Occipital lobe (tissue), 2 donors: Measurements from ENCODE around the gene EIF5. TPM values are rescaled to one million over a fixed set of nuclear protein-coding genes. Genes with fewer than 3 reads are reported as not detected.
"Not testable (repeated sequence)": the region's sequence is repeated elsewhere in the genome, so short reads cannot be mapped to it uniquely, and the experiment has no call there.

ENCODE experiments used
- DNase-seq: peaks from one replicate; lab custom pipeline; 2025; lab: John Stamatoyannopoulos, UW
- total RNA-seq: library from RNA; depleted of rRNA; stranded (reverse); fragments of >200 nt; gene quantifications from one replicate; pipeline ENCODE4 v1.2.3, GENCODE V29; 2014

EIF5 gene
- total RNA-seq, 1 donor from 2014 or later: 122 TPM

DNA sequence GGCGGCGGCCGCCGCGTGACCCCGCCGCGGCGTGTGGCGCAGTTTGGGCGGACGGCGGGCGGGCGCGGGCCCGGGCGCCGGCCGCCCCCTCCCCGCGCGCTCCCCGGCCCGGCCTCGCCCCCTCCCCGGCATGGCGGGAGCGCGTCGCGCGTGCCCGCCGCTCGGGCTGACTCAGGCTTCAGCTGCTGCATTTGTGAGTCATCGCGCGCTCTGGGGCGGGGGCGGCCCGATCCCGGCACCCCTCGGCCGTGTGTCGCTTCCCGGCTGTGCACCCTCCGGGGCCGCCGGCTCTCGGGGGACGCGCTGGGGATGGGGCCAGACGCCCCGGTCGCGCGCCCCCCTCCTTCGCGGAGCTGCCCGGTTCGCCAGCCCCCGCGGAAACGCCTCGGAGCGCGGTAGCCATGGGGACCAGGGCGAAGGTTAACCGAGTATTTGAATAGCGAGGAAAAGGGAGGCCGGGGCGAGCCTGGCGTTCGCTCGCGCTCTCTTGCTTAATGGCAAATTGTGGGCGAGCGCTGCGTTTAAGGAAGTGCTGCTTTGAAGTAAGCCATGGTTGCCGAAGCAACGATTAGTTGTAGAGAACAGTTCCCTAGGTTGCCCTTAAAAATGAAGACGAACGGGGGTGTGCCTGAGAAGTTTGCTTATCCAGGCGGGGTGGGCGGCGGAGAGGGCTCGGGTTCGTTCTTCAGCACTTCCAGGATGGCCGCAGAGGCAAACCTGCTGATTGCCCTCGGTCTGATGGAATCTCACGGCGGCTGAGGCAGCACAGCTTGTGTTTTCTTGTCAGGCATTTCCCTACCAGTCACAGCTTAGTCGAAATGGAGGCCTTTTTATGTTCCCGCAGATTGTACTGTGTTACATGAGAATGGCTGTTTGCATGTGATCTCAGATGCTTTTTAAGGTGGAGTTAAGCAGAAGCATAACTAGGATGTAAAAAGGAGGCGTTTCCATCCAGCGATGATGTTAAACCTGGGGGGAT lies 896 bp downstream of the EIF5 start:
- DNase-seq: peak; percentile 76

DNA sequence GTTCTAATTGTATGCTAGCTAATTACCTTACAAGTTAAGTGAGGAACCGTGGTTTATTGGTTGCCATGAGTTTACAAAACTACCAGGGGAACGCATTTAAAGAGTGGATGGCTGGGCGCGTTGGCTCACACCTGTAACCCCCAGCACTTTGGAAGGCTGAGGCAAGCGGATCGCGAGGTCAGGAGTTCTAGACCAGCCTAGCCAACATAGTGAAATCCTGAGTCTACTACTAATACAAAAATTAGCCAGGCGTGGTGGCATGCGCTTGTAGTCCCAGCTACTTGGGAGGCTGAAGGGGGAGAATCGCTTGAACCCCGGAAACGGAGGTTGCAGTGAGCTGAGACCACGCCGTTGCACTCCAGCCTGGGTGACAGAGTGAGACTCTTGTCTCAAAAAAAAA lies 2.2 kb downstream of the EIF5 start:
- DNase-seq: no peak

DNA sequence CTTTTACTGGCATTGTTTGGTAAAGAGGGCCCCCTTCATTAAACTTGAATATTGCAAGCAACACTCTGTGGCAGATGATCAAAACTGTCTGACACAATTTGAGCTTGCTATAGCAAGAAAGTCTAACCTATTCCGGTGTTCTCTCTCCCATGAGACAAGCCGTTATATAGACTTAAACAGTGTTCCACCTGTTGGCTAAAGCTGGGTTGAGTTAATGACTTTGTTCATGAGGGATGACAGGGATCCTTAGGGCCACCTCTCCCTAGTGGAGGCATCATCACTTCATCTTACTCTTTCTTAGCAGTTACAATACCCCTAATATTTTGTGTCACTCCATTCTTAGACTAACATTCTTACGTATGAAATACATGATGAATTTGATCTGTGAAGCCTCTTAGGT lies 3.8 kb downstream of the EIF5 start:
- DNase-seq: no peak

DNA sequence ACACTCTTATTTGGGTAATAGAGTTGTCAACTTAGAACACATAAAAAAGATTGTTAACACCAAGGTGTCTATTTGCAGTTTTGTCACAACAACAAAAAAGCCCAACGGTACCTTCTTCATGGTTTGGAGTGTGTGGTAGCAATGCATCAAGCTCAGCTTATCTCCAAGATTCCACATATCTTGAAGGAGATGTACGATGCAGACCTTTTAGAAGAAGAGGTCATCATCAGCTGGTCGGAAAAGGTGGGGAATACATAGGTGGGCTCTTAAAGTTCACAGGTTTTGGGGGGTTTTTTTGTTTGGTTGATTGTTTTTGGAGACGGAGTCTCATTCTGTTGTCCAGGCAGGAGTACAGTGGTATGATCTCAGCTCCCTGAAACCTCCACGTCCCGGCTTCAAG lies 5.5 kb downstream of the EIF5 start:
- no peak for DNase-seq

DNA sequence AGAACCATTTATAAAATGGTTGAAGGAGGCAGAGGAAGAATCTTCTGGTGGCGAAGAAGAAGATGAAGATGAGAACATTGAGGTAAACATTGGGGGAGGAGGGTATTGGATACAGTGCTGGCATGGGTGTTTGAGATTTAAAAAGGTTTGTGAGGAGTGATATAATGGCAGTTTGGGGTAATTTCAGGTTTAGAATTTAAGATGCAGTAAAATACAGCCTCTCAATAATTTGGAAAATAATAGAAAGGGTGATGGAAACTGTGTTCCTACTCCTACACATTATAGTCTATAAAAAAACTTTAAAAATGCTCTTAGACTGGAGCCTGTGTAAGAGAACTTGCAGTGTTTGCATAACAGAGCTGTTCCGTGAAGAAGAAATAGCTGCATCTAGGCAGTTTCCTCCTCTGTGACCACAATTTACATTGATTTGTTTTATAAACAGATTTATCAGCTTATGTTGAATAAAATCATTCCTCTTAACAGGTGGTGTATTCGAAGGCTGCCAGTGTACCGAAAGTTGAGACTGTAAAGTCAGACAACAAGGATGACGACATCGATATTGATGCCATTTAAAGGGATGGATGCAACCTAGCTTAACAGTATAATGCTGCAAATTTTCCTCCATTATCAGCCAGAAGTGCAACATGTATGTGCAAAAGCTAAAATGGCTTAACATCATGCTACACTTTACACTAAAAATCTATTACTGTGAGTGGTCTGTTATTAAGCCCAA lies 6.6 kb downstream of the EIF5 start:
- no peak for DNase-seq

DNA sequence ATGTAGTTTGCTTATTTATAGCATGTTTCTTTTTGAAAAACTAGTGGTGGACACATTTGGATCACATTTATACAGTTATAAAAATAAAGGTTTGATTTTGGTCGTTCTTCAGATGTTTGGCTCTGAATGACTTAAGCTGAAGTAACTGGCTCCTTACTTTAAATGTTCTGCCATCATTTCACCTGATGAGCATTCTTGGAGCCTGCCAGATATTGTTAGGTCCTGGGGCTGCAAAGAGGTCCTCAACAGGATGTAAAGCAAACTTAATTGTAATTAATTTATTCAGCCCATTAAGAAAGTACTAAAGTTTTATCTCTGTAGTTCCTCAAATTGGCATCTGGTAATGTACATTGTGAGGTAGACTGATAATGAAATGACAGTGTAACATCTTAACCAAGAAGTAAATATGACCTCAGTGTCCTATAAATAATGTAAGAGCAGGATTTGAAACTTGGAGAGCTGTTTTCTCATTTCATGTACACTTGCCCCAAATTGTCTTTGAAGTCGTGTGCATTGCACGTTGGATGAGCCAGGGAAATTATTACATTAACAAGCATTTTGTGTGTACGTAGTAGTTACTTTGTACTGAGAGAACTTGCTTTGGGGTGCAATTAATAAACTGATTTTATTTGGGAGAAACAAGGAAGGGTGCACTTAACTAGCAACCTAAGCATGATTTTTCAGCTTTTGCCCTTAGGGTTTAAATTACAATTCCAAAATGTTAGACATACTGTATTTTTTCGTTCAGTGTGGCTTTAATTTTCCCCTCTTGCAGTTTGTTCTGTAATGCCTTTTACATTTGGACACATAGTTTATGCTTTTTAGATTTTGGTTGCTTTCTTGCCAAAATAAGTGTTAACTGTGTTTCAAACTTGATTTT lies 7.5 kb downstream of the EIF5 start:
- no peak for DNase-seq

DNA sequence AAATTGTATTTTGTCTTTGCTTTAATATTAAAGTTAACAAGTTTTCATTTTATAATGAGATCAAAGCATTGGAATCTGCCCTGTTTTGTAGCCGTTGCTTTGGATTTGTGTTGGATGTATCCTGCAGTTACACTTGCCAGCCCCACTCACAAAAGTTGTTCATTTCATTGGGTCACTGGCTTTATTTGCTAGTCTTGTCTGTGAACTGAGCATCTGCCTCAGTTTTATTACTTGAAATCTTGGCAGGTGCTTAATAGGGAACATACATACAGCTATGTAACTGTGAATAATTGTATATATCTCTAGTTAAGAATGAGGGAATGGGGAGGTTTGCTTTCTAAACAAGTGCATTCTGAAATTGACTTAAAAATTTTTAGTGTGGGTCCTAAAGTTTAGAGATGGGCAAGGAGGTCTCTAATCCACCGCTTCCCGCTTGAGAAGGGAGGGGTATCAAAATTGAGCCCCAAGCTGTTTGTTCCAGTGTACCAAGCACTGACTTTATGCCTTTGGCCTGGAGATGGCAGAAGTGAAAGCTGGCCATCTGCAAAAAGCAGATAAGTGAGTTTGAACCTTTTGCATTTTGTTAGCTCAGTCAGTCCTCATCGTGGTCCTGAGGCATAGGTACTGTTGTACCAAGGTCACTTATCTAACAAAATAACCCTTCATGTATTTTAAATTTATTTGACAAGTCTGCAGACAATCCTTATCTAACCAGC lies 9.3 kb downstream of the EIF5 start:
- DNase-seq: no peak

DNA sequence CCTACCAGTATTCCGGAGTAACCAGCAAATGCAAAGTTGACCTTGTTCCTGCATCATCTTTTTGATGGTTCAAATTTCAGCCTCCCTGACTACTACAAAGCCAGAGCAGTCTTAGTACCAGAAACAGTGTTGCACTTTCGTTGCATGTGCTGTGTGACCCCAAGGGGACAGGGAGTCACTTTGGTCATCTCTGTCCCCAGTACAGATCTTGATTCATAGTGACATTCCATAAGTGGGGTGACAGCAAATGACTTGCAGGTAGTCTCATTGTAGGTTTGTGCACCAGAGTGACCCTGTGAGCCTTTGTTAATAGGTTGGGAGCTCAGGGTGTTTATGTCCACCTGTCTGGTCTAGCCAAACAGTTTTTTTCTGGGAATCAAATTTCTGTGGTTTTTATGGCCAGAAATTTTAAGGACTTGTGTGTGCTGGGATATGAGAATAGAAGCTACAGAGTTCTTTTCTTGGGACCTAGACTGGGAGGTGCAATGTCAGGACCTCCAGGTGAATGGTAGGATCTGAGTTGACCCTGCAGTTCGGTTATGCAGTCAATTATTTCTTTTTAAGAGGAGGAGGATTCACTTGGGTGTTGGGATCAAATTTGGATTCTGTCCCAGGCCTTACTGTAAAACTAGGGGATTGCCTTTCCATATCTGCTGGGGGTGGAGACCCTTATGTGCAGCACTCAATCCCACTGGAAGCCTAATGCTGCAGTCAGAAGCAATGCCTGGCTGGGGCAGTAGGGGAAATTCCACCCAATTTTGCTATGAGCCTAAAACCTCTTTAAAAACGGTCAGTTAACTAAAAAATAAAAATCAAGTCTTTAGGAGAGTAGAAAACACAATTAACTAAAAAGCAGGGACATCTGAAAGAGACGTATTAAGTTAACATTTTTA lies 10.1 kb downstream of the EIF5 start:
- no peak for DNase-seq

DNA sequence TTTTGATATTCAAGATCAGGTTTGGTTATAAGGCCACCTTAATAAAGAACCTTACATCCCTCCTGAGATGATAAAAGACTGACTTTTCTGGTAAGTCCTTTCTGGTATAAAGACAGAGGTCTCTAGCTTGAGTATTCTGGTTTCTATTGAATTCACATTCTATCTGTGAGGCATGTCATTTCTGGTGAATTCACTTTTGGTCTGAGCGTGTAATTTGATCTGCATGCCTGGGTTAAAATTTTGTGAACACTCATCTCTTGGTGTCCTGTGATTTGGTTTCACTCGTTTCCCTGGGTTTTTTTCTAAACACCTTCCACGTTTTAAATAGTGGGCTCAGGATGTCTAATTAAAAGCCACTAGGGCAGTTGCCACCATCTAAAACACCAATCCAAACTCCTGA lies 12.2 kb downstream of the EIF5 start:
- no peak for DNase-seq

DNA sequence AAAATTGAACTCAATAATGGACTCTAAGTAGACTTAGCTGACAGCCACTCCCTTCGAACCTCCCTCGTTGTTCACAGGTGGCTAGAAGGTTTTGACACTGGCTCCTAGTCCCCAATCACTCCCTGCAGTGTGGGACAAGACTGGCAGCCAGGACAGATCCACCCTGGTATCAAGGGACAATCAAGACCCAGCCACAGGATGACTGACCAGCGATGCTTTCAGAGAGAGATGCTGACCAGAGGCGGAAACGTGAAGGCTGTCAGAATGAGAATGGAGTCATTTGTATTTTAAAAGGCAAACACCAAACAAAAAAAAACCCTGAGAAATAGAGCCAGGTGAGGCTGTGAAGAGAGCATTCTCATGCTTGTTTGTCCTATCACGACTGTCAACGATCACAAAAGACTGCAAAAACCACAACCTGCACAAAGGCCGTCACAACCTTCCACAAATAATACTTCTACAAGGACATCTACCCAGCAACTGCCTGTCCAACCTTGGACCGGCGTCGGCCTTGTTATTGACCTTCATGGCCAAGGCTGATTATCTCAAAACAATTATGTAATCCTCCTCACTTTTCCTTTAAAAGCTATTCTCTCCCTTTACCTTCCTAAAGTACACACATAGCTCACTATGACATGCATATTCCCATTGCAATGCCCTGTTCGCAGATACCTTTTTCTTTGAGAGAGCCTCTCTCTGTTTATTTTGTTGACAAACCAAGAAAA lies 13.2 kb downstream of the EIF5 start:
- no peak for DNase-seq

DNA sequence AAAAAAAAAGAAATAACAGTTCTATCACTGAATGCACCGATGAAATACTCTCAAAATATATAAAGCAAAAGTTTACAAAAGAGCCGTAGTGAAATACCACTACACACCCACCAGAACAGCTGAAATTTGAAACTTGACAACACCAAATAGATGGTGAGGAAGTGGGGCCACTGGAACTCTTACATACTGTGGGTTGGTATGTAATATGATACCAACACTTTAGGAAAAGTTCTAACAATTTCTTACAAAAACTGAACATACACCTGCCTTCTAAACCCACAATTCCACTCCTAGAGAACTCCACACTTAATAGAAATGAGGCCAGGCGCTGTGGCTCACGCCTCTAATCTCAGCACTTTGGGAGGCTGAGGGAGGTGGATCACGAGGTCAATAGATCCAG lies 14.1 kb downstream of the EIF5 start:
- DNase-seq: no peak

DNA sequence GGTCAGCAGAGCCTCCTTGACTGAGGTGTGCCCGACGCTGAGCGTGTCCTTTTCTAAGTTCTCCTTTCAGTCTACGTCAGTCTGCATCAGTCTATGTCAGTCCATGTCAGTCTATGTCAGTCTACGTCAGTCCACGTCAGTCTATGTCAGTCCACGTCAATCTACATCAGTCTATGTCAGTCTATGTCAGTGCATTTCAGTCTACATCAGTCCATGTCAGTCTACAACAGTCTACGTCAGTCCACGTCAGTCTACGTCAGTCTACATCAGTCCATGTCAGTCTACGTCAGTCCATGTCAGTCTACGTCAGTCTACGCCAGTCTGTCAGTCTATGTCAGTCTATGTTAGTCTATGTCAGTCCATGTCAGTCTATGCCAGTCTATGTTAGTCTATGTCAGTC lies 15.9 kb downstream of the EIF5 start:
- DNase-seq: no peak

DNA sequence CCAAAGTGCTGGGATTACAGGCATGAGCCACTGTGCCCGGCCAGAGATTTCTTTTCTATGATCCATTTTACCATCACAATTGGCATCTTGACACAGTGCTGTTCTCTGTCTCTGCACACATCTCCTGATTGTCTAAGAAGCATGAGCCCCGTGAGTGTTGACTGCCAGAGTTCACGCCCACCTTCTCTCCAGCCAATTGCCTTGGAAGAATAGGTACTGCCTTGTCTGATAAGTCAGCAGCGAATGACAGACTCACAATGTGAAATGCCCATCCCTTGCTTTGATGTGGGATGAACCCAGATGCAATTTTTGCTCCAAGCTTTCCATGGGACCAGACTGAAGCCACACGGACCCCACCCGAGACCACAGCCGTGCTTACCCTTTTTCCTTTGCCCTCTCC lies 19.3 kb downstream of the EIF5 start:
- no peak for DNase-seq

DNA sequence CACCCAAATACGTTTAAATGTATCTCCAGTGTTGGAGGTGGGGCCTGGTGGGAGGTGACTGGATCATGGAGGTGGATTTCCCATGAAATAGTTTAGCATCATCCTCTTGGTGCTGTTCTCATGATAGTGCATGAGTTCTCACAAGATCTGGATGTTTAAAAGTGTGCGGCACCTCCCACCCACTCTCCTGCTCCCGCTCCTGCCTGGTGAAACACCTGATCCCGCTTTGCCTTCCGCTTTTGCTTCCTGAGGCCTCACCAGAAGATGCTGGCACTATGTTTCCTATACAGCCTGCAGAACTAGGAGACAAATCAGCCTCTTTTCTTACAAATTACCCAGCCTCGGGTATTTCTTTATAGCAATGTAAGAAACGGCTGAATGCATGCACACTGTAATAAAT lies 20.1 kb downstream of the EIF5 start:
- DNase-seq: no peak

DNA sequence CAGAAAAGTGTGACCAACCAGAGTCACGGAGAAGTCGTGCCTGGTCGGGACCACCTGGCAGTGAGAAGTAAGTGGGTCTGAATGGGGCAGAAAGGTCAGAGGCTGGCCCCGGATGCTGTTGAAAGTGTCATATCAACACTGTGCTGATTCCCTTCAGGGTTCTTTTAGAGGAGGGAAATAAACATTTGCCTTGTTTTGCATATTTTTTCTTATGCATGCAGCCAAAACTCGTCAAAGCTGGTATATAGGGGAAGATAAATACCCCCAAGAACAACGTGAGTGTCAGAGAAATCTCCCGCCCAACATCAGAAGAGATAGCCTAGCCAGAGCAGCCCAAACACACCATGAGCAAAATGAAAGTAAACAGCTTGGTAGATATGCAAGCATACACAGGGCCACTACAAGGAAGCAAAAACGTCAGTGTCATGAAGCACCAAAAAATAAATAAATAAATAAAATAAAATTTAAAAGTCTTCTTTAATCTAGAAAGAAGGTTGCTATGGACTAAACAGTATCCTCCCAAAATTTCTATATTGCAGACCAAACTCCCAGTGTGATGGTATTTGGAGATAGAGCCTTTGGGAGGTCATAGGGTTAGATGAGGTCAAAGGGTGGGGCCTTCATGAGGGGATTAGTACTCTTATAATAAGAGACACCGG lies 22.1 kb downstream of the EIF5 start:
- DNase-seq: no peak

DNA sequence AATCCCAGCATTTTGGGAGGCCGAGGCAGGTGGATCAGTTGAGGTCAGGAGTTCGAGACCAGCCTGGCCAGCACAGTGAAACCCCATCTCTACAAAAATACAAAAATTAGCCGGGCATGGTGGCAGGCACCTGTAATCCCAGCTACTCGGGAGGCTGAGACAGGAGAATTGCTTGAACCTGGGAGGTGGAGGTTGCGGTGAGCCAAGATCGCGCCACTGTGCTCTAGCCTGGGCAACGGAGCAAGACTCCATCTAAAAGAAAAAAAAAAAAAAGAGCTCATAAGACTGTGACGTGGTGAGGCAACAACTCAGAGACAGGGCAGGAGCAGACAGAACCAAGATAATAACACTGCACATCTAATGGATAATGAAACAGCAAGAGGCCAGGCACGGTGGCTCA lies 23.5 kb downstream of the EIF5 start:
- not testable (repeated sequence) for DNase-seq

DNA sequence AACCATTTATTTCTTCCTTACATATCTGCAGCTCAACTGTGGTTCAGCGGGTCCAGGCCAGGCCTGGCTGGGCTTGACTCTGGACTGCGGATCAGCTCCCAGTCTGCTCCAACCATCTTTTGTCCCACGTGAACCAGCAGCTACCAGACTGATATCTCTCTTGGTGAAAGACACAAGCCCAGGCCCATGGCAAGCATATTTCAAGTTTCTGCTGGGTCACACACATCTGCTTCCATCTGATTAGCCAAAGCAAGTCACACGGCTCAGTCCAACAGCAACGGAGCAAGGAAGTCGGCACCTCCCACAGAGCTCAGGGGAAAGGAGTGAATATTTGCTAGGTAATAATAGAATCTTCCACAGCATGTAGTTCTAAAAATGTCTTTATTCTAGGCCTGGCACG lies 26.5 kb downstream of the EIF5 start:
- no peak for DNase-seq

DNA sequence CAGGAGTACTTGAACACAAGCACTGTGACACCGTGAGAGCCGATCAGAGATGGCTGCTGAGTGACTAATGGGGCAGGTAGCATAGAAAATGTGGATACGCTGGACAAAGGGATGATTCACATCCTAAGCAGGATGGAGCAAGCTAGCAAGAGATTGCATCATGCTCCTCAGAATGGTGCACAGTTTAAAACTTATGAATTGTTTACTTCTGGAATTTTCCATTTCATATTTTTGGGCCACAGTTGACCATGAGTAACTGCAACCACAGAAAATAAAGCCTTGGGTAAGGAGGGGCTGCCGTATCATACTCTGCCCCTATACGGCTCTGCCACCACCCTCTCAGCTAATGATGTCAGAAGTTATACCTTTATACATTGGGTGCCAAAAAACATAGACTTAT lies 27.8 kb downstream of the EIF5 start:
- DNase-seq: no peak

DNA sequence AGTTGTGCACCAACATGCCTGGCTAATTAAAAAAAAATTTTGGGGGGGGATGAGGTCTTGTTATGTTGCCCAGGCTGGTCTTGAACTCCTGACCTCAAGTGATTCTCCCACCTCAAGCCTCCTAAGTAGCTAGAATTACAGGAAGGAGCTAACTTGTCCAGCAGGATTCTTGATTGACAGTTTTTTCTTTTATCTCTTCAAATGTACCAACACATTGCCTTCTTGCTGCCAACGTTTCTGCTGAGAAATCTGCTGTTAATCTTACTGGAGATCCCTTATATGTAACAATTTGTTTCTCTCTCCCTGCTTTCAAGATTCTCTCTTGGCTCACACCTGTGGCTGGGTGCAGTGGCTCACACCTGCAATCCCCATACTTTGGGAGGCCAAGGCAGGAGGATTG lies 28.7 kb downstream of the EIF5 start:
- DNase-seq: no peak
